GM19463 (cell line): ENCODE data around the gene TRIM71.

Source experiments
- ATAC-seq: cut with Tn5 transposase; IDR thresholded peaks from one replicate; pipeline ENCODE4 v1.9.1; 2021; ENCODE audit warnings: mild to moderate bottlenecking, moderate library complexity; ENCODE audit not compliant: unreplicated experiment

TRIM71 gene

GRCh38 chr3:32862936-32863487 lies 45.2 kb downstream of the TRIM71 start:
- no peak for ATAC-seq

DNA sequence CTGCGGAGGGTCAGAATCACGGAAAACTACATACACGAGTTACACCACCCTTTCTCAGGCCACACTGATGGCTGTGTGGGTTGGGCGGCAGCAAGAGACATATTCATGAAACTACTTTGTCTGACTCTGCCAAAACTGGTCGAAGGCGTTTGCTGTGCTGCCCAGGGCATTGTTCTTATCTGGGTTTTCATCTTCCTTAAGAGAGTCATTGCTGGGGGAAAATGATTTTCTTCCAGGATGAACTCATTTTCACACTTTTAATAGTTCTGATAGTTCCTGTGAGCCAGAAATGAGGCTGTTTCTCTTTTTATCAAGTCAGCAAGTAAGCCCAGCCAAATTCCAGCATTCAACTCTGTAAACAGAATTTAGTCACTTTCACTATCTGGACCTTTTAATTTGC lies 47.6 kb downstream of the TRIM71 start:
- no peak for ATAC-seq

- ATAC-seq = no peak
Measured at GRCh38 chr3:32866533-32866932, 48.7 kb downstream of the TRIM71 start.

- ATAC-seq = no peak
Measured at GRCh38 chr3:32867954-32868353, 50.2 kb downstream of the TRIM71 start.

DNA sequence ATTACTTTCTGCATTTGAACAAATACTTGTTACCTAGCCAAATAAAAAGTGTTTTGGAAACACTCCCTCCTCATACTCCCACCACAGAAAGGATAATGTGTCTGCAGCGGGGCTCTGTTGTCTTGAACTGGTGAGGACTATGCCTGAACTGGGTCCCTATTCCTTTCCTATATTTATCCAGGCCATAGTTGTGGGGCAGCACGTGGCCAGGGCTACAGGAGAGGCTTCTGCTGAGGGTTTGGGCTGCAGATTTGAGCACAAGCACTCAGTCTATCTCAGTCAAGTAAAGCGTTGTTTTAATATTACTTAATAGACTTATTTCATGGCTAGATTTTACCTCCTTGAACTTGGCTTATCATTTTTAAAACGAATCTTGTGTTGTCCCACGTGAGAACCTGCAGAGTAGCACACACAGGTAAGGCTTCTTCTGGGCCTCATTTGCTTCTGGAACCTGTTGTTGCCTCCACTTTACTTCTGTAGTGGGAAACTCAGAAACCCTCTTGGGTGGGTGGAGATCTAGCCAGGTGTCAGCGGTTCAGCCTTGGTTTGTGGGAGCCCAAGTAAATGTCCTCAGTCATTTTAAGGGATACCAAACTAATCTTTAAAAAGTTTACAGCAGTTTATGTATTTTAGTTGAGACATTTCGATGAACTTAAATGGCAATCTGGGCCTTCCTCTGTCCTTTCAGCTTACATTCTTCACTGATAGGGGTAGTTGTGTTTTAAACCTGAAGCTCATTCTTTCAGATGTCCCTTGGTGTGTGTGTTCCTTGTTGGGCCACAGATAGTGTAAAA lies 51.1 kb downstream of the TRIM71 start:
- ATAC-seq = no peak

DNA sequence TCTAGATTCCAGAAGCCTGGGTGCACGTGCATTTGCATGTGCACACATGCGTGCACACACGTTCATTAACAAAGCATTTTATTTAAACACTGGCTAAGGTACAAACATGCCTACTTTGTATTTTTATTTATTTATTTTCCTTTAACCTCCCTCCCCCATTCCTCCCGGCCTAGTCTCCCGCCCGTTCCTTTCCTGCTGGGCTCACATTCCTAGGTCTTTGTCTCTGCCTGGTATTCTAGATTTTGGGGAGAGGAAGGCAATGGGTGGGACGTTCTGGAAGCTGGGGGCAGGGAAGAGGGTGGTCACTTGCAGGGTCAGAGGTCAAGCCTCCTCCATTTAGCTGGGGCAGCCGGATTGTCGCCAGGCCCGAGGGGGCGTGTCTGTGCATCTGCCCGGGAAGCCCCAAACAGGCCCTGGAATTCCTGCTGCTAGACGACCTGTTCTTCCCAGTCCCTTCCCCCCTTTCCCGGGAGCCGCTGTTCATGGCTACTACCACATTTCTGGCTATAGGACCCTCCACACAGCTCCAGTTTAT lies 51.8 kb downstream of the TRIM71 start:
- no peak for ATAC-seq

DNA sequence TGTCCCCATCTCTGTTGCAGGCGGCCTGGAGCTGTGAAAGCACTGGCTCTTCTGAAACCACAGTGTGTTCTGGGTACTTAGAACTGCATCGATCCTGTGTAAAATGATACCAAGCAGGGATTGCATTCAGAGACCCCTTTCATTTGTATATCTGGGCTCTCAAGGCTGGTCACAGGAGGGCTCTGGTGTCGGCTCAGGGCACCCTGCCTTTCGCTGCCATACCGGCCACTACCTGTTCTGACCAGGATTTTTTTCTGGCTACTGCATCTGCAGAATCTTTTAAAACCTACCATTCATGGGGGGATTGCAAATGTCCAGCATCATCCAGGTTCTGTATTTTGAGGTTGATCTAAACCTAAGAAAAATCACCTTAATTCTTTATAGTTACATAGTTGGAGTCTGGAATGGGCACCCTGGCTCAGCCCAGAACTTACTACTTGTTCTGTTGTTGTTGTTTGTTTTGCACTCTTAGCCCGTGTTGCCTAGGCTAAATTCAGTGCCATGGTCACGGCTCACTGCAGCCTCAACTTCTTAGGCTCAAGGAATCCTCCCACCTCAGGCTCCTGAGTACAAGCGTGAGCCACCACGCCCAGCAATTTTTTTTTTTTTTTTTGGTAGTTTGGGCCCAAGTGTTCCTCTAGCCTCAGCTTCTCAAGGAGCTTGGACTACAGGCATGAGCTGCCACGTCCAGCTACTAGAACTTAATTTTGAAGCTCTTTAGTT lies 52.7 kb downstream of the TRIM71 start:
- ATAC-seq = no peak

DNA sequence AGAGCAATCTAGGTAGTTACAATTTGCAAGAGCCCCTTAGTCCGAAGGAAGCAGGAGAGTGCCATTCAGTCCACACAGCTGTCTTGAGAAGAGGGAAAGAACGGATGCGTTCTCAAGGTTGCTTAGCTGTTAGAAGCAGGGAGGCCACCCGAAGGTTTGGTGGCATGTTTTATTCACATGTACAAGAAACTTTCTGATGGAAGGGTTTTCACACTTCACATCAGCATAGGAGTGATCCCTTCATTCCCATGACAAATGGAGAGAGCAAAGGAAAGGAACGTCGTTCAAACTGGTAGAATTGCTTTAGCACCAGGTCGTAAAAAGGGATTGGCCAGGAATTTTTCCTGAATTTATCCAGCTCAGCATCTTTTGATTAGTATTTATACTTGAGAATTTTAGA lies 53.5 kb downstream of the TRIM71 start:
- ATAC-seq = no peak

- no peak for ATAC-seq
Measured at GRCh38 chr3:32872487-32873382, 54.9 kb downstream of the TRIM71 start.

- ATAC-seq = no peak
Measured at GRCh38 chr3:32873531-32874130, 55.8 kb downstream of the TRIM71 start.

DNA sequence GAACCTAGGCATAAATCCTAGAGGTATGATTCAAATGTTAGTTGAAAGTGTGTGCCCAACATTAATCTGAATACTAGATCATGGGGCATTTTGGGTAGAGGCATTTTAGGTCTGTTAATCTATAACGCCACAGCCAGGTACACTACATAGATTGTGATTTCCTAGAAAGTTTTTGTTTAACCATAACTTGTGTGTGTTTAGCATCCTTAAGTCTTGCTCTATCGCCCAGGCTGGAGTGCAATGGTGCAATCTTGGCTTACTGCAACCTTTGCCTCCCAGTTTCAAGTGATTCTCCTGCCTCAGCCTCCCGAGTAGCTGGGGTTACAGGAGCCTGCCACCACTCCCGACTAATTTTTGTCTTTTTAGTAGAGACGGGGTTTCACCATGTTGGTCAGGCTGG lies 59.1 kb downstream of the TRIM71 start:
- no peak for ATAC-seq

GRCh38 chr3:32877598-32877997 lies 59.8 kb downstream of the TRIM71 start:
- ATAC-seq = no peak

GRCh38 chr3:32880225-32880624 lies 62.4 kb downstream of the TRIM71 start:
- ATAC-seq = no peak

GRCh38 chr3:32881624-32882023 lies 63.8 kb downstream of the TRIM71 start:
- no peak for ATAC-seq

- ATAC-seq = peak; percentile 39
Measured at GRCh38 chr3:32882189-32882588, 64.4 kb downstream of the TRIM71 start.

DNA sequence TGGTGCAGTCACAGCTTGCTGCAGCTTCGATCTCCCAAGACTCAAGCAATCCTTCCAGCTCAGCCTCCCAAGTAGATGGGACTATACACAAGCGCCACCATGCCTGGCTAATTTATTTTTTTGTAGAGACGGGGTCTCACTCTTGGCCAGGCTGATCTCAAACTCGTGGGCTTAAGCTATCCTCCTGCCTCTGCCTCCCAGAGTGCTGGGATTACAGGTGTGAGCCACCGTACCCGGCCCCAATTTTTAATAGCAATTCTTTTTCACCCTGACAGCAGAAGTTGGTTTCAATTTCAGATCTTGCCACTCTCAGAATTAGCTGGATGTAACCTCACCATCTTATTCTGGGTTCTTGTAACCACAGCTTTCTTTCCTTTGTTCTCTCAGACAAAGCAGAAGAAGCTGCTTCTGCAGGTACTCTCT lies 64.8 kb downstream of the TRIM71 start:
- peak; percentile 82 for ATAC-seq

GRCh38 chr3:32883817-32884216 lies 66.0 kb downstream of the TRIM71 start:
- ATAC-seq = no peak

- no peak for ATAC-seq
Measured at GRCh38 chr3:32884591-32884990, 66.8 kb downstream of the TRIM71 start.

DNA sequence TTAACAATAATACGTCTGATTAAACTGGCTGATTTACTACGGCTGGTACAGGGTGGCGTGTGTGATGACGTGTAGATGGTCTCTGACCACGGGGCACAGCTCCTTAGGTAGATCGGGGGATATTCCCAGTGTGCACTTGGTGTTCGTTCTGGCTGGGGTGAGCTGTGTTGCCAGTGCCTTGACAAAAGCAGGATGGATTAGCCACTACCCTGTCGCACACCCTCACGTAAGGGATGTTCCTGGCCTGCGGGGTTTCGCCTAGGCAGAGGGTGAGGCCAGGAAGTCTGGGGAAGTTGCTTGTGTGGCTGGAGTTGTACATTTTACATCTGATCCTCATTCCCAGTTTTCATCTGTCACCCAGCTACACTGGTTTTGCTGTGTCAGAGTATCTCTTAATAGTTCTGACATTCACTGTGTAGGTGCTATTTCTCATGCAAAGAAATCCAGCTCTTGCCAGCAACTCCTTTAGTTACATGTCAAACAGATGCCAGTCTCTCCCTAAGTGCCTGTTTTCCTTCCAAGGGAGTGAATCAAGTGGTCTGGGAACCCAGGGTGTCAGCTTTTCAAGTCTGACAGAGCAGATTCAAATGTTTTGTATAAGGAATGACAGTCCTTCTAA lies 67.6 kb downstream of the TRIM71 start:
- no peak for ATAC-seq

GRCh38 chr3:32886296-32886695 lies 68.5 kb downstream of the TRIM71 start:
- no peak for ATAC-seq
